ENCODE measurements around the gene C10orf95. TPM values are rescaled to one million over a fixed set of nuclear protein-coding genes. Genes with fewer than 3 reads are reported as not detected.

Gene C10orf95
- total and polyA plus RNA-seq, 2 experiments from 2014 or later = 0.69 to 1.1 TPM

- Histone ChIP-seq H3K36me3 (ENCODE audit: insufficient read depth) (no peaks in the 10 kb centered on the region), H3K27me3 (ENCODE audit: insufficient read depth) (peaks cover 5% of the 10 kb centered on the region; the same call in 1 of the 2 replicates), H3K4me3 (peak overlapping the region; percentile 85), H3K79me2 (replicated peaks; ENCODE audit: insufficient read depth) (peaks cover 23% of the 10 kb centered on the region; the same call in 1 of the 2 replicates), H3K4me2 (peak overlapping the region; percentile 96), H3K9me2 (ENCODE audit: insufficient read depth) (no peaks in the 10 kb centered on the region), H3K27ac (ENCODE audit: low read depth) (peak overlapping the region; percentile 68), H4K20me1 (replicated peaks; ENCODE audit: insufficient read depth) (no peaks in the 10 kb centered on the region), H3F3A (replicated peaks; ENCODE audit: low read depth) (0 out of 2 replicates have a peak, but pooled peaks cover 21% of the 10 kb centered on the region), H3K4me1 (ENCODE audit: insufficient read depth) (peaks cover 29% of the 10 kb centered on the region), H2AFZ (peak overlapping the region; percentile 94)
- peaks cover 19% of the 10 kb centered on the region for H3K27me3 Mint-ChIP-seq (ENCODE audit: insufficient read depth, low read depth, poor library complexity)
- peaks cover 4% of the 10 kb centered on the region for H3K36me3 Mint-ChIP-seq (ENCODE audit: low read depth)
- TF ChIP-seq ZNF462 (CRISPR knock-in tag; IDR thresholded peaks at IDR 0.05) (no peak), EZH2 (IDR thresholded peaks at IDR 0.05; ENCODE audit: low read depth, unreplicated experiment) (no peak), ZNF331 (CRISPR knock-in tag; IDR thresholded peaks at IDR 0.05; ENCODE audit: low read depth) (no peak), JUNB (IDR thresholded peaks at IDR 0.05; ENCODE audit: unreplicated experiment) (no peak), EZH2phosphoT487 (IDR thresholded peaks at IDR 0.05; ENCODE audit: unreplicated experiment) (no peak), STAT1 (IDR thresholded peaks at IDR 0.05; ENCODE audit: unreplicated experiment) (no peak), NANOG (IDR thresholded peaks at IDR 0.05; ENCODE audit: borderline replicate concordance) (no peak), ETS1 (IDR thresholded peaks at IDR 0.05) (peak; percentile 84), ZNF114 (CRISPR knock-in tag; IDR thresholded peaks at IDR 0.05) (no peak), CREB1 (CRISPR knock-in tag; IDR thresholded peaks at IDR 0.05; ENCODE audit: low read depth) (peak; percentile 81), POLR2AphosphoS5 (IDR thresholded peaks at IDR 0.05; ENCODE audit: low read depth) (peak; percentile 87)
- TF ChIP-seq, protein P1, sequence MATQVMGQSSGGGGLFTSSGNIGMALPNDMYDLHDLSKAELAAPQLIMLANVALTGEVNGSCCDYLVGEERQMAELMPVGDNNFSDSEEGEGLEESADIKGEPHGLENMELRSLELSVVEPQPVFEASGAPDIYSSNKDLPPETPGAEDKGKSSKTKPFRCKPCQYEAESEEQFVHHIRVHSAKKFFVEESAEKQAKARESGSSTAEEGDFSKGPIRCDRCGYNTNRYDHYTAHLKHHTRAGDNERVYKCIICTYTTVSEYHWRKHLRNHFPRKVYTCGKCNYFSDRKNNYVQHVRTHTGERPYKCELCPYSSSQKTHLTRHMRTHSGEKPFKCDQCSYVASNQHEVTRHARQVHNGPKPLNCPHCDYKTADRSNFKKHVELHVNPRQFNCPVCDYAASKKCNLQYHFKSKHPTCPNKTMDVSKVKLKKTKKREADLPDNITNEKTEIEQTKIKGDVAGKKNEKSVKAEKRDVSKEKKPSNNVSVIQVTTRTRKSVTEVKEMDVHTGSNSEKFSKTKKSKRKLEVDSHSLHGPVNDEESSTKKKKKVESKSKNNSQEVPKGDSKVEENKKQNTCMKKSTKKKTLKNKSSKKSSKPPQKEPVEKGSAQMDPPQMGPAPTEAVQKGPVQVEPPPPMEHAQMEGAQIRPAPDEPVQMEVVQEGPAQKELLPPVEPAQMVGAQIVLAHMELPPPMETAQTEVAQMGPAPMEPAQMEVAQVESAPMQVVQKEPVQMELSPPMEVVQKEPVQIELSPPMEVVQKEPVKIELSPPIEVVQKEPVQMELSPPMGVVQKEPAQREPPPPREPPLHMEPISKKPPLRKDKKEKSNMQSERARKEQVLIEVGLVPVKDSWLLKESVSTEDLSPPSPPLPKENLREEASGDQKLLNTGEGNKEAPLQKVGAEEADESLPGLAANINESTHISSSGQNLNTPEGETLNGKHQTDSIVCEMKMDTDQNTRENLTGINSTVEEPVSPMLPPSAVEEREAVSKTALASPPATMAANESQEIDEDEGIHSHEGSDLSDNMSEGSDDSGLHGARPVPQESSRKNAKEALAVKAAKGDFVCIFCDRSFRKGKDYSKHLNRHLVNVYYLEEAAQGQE (IDR thresholded peaks at IDR 0.05; ENCODE audit: unreplicated experiment) = peak; percentile 65
- TF ChIP-seq, protein P2, sequence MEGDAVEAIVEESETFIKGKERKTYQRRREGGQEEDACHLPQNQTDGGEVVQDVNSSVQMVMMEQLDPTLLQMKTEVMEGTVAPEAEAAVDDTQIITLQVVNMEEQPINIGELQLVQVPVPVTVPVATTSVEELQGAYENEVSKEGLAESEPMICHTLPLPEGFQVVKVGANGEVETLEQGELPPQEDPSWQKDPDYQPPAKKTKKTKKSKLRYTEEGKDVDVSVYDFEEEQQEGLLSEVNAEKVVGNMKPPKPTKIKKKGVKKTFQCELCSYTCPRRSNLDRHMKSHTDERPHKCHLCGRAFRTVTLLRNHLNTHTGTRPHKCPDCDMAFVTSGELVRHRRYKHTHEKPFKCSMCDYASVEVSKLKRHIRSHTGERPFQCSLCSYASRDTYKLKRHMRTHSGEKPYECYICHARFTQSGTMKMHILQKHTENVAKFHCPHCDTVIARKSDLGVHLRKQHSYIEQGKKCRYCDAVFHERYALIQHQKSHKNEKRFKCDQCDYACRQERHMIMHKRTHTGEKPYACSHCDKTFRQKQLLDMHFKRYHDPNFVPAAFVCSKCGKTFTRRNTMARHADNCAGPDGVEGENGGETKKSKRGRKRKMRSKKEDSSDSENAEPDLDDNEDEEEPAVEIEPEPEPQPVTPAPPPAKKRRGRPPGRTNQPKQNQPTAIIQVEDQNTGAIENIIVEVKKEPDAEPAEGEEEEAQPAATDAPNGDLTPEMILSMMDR (conservative IDR thresholded peaks at IDR 0.05; ENCODE audit: low read depth in 2 of 2) = no peak
- peaks cover 36% of the 10 kb centered on the region for H3K4me1 Mint-ChIP-seq
- no peaks in the 10 kb centered on the region for H3K9me3 Mint-ChIP-seq
- DNase-seq (ENCODE audit: low spot score) = peak; percentile 98
- peak overlapping the region; percentile 90 for H3K4me3 Mint-ChIP-seq
- peak overlapping the region; percentile 90 for H3K27ac Mint-ChIP-seq
- peak; percentile 80 for ATAC-seq
Observed at GRCh38 chr10:102461187-102462054, 10.1 kb upstream of the C10orf95 start.
